Esophagus (tissue), 2 donors: ENCODE results near the gene ATRN. TPM values are rescaled to one million over a fixed set of nuclear protein-coding genes. Genes with fewer than 3 reads are reported as not detected.

Source experiments
- H3K27ac ChIP-seq, 2 donors: one replicate each; pipeline ENCODE4 v1.5.1; 2013; ENCODE audit warnings: low read depth in 2 of 2, mild to moderate bottlenecking in 2 of 2, inconsistent platforms in 1 of 2, low read length in 1 of 2, moderate library complexity in 1 of 2
- H3K27me3 ChIP-seq, 2 donors: one replicate each; pipeline ENCODE4 v1.6.1; 2013; ENCODE audit warnings: low read length in 2 of 2, control low read depth in 1 of 2, mild to moderate bottlenecking in 1 of 2; ENCODE audit not compliant: insufficient read depth in 2 of 2, control insufficient read depth in 1 of 2
- H3K36me3 ChIP-seq, 2 donors: one replicate each; pipeline ENCODE4 v1.6.1; 2013; ENCODE audit warnings: low read length in 1 of 2; ENCODE audit not compliant: control insufficient read depth in 2 of 2, insufficient read depth in 2 of 2
- H3K4me1 ChIP-seq, 2 donors: one replicate each; pipeline ENCODE4 v1.6.1; 2013; ENCODE audit warnings: low read length in 1 of 2; ENCODE audit not compliant: control insufficient read depth in 2 of 2, insufficient read depth in 2 of 2
- H3K4me3 ChIP-seq, 2 donors: one replicate each; pipeline ENCODE4 v1.5.1; 2013; ENCODE audit warnings: low read length in 2 of 2, mild to moderate bottlenecking in 2 of 2, low read depth in 1 of 2, moderate library complexity in 1 of 2
- H3K9me3 ChIP-seq, 2 donors: one replicate each; pipeline ENCODE4 v1.6.1; 2013; ENCODE audit warnings: mild to moderate bottlenecking in 2 of 2, low read depth in 1 of 2, low read length in 1 of 2, moderate library complexity in 1 of 2; ENCODE audit not compliant: control insufficient read depth in 2 of 2, insufficient read depth in 1 of 2
- WGBS, 2 donors: extraction: QIAGEN DNeasy Blood & Tissue Kit; methylation state at CpG; one replicate each; pipeline ENCODE4 v1.1.7; 2013; 5-methylcytosine and 5-hydroxymethylcytosine counted together
- polyA plus RNA-seq, 2 donors: library from polyadenylated mRNA; stranded (reverse); fragments of 200-250 nt; gene quantifications; one replicate each; pipeline ENCODE4 v1.2.3, GENCODE V29; 2013
- donor health status: healthy with polysubstance abuse.
- donor health status: Bipolar disorder and iron deficiency.

Gene ATRN
- polyA plus RNA-seq, 2 donors = 2.4 to 5.1 TPM

DNA sequence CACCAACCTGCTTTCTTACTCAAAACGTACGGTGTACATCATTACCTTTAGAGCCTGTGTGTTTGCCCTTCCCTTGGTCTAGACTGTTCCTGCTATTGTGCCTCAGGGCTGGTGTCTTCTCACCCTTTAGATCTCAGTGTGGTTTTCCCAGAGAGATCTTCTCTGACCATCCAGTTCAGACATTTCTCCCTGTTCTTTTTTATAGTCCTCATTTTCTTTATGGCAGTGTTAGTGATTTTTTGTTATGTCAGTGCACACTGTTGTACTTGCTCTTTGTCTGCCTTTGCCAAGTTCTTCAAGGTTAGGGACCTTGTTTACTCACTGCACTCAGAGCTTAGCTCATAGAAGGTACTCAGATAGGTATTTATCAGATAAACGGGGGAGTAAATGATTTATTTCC, 82.8 kb downstream of the ATRN start:
- H3K27me3 ChIP-seq = no peaks in the 10 kb centered on the region
- no peaks in the 10 kb centered on the region for H3K4me1 ChIP-seq
- H3K27ac ChIP-seq = no peak overlapping the region
- 54 to 59% methylated on average over 3 of the region's 3 CpGs for WGBS, 2 donors
- H3K4me3 ChIP-seq = no peak overlapping the region
- no peaks in the 10 kb centered on the region for H3K9me3 ChIP-seq
- peaks cover 3 to 6% of the 10 kb centered on the region in 2 donors for H3K36me3 ChIP-seq

DNA sequence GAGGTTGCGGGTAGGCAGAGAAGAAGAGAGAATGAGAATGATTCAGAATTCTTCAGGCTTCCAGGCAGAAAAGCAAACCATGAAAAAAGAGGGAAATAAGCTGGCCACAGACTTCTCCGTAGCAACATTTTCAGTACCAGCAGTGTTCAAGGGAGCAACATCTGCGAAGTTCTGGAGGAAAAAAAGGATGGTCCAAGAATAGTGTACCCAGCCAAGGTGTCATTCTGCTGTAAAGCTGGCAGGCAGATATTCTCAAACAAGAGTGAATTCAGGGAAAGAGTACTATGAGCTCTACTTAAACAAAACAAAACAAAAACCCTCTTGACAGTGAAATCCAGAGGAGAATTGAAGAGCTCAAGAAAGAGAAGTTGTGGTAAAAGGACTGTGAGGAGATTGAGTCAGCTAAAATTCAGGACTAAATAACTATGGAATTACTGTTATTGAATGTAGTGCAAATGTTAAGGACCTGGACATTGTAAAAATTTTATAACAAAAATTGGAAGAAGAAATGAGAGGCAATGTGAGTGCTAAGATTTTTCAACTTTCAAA, 86.5 kb downstream of the ATRN start:
- Histone ChIP-seq H3K27me3 (no peaks in the 10 kb centered on the region), H3K9me3 (no peaks in the 10 kb centered on the region), H3K36me3 (peaks cover 0 to 5% of the 10 kb centered on the region in 2 donors), H3K27ac (no peak overlapping the region), H3K4me3 (no peak overlapping the region), H3K4me1 (no peaks in the 10 kb centered on the region)
- WGBS, 2 donors = 88 to 89% methylated on average over 3 of the region's 3 CpGs

DNA sequence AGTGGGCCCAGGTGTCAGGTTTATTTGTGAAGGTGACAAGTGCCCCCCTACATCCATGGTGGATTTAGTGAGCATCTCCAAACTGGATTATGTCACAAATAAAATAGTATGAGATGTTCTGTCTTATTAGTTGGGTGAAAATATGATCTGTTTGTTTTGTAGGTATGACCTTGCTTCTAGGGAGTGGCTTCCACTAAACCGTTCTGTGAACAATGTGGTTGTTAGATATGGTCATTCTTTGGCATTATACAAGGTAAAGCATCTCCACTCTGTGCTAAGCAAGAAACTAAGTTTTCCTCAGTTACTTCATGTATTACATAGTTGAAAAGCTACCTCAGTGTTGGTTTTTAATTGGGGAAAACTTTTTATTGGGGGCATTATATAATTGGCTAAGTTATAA, 88.4 kb downstream of the ATRN start:
- Histone ChIP-seq H3K9me3 (no peaks in the 10 kb centered on the region), H3K27ac (no peak overlapping the region), H3K36me3 (no peaks in the 10 kb centered on the region), H3K27me3 (no peaks in the 10 kb centered on the region), H3K4me1 (no peaks in the 10 kb centered on the region), H3K4me3 (no peak overlapping the region)
- WGBS, 2 donors = 50 to 62% methylated on average over 1 of the region's 1 CpG

GRCh38 chr20:3559637-3560036, 88.8 kb downstream of the ATRN start:
- 100% methylated on average over 1 of the region's 1 CpG for WGBS, 2 donors
- H3K36me3 ChIP-seq = no peaks in the 10 kb centered on the region
- no peak overlapping the region for H3K4me3 ChIP-seq
- H3K9me3 ChIP-seq = no peaks in the 10 kb centered on the region
- H3K27me3 ChIP-seq = no peaks in the 10 kb centered on the region
- H3K27ac ChIP-seq = no peak overlapping the region
- H3K4me1 ChIP-seq = no peaks in the 10 kb centered on the region

DNA sequence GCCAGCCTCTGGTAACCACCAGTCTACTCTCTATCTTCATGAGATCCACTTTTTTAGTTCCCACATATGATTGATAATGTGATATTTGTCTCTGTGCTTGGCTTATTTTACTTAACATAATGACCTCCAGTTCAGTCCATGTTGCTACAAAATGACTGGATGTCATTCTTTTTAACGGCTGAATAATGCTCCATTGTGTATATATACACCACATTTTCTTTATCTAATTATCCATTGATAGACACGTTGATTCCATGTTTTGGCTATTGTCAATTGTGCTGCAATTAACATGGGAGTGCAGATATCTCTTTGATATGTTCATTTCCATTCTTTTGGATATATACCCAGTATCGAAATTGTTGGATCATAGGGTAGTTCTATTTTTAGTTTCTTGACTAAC, 89.3 kb downstream of the ATRN start:
- H3K27ac ChIP-seq = no peak overlapping the region
- no peaks in the 10 kb centered on the region for H3K27me3 ChIP-seq
- no peaks in the 10 kb centered on the region for H3K9me3 ChIP-seq
- H3K4me3 ChIP-seq = no peak overlapping the region
- WGBS, 2 donors = 92 to 95% methylated on average over 3 of the region's 3 CpGs
- no peaks in the 10 kb centered on the region for H3K4me1 ChIP-seq
- H3K36me3 ChIP-seq = no peaks in the 10 kb centered on the region

DNA sequence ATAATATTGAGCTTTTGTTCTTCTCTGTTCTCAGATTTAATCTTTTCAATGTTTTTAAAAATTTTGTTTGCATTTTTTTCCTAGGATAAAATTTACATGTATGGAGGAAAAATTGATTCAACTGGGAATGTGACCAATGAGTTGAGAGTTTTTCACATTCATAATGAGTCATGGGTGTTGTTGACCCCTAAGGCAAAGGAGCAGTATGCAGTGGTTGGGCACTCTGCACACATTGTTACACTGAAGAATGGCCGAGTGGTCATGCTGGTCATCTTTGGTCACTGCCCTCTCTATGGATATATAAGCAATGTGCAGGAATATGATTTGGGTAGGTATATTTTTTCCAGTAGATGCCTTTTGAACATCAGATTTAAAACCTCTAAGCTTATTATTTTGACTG, 89.8 kb downstream of the ATRN start:
- 84% methylated on average over 1 of the region's 1 CpG for WGBS, 2 donors
- Histone ChIP-seq H3K4me3 (no peak overlapping the region), H3K27ac (no peak overlapping the region), H3K9me3 (no peaks in the 10 kb centered on the region), H3K4me1 (no peaks in the 10 kb centered on the region), H3K27me3 (no peaks in the 10 kb centered on the region), H3K36me3 (no peaks in the 10 kb centered on the region)

- Histone ChIP-seq H3K27me3 (no peaks in the 10 kb centered on the region), H3K9me3 (no peaks in the 10 kb centered on the region), H3K27ac (no peak overlapping the region), H3K4me3 (no peak overlapping the region), H3K36me3 (peaks cover 0 to 2% of the 10 kb centered on the region in 2 donors), H3K4me1 (no peaks in the 10 kb centered on the region)
- WGBS, 2 donors = 88% methylated on average over 3 of the region's 3 CpGs
Observed at GRCh38 chr20:3563133-3563532, 92.3 kb downstream of the ATRN start.

DNA sequence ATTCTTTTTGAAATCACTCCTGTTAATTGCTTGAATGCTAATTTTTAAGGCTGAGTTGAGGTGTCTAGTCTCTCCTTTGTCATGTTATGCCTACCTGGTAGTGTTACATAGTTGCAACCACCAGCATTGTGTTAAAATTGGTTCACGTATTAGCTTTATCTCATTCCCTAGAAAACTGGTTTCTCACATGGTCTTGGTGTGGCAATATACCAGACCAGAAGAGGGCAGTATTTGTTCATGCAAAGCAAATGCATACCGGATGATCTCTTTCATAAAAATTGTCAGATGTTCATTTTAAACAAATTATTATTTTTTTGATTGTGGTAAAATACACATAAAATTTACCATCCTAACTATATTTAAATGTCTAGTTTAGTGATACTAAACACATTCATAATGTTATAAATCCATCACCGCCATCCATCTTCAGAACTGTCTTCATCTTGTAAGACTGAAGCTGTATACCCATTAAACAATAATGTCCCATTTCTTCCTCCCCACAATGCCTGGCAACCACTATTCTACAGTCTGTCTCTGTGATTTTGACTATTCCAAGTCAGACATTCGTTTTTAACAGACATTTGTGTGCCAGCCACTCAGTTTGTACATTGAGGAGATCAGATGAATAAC, 92.8 kb downstream of the ATRN start:
- no peak overlapping the region for H3K4me3 ChIP-seq
- no peak overlapping the region for H3K27ac ChIP-seq
- no peaks in the 10 kb centered on the region for H3K9me3 ChIP-seq
- no peaks in the 10 kb centered on the region for H3K27me3 ChIP-seq
- WGBS, 2 donors = 54 to 61% methylated on average over 4 of the region's 4 CpGs
- H3K4me1 ChIP-seq = no peaks in the 10 kb centered on the region
- peaks cover 0 to 3% of the 10 kb centered on the region in 2 donors for H3K36me3 ChIP-seq

- Histone ChIP-seq H3K27ac (no peak overlapping the region), H3K36me3 (peaks cover 0 to 4% of the 10 kb centered on the region in 2 donors), H3K4me3 (no peak overlapping the region), H3K4me1 (no peaks in the 10 kb centered on the region), H3K27me3 (no peaks in the 10 kb centered on the region), H3K9me3 (no peaks in the 10 kb centered on the region)
- 65 to 69% methylated on average over 2 of the region's 2 CpGs for WGBS, 2 donors
Observed at GRCh38 chr20:3565851-3566250, 95.0 kb downstream of the ATRN start.

- 69 to 85% methylated on average over 1 of the region's 1 CpG for WGBS, 2 donors
Observed at GRCh38 chr20:3572151-3572550, 101.3 kb downstream of the ATRN start.

More at GRCh38 chr20:3572151-3572550, 101.3 kb downstream of the ATRN start:
- Histone ChIP-seq H3K9me3 (no peaks in the 10 kb centered on the region), H3K27me3 (no peaks in the 10 kb centered on the region), H3K4me3 (no peak overlapping the region), H3K27ac (no peak overlapping the region), H3K36me3 (peaks cover 7 to 14% of the 10 kb centered on the region in 2 donors), H3K4me1 (no peaks in the 10 kb centered on the region)
